Posterior vena cava (tissue), 2 donors: ENCODE measurements around the gene OPRL1. TPM values are rescaled to one million over a fixed set of nuclear protein-coding genes. Genes with fewer than 3 reads are reported as not detected.
A peak's percentile ranks its signal among the peaks of the same experiment; 100 is the strongest.
"Not testable (repeated sequence)": the region's sequence is repeated elsewhere in the genome, so short reads cannot be mapped to it uniquely, and the experiment has no call there.

Source experiments
- DNase-seq: peaks from one replicate; pipeline ENCODE4 v3.0.0-alpha.2; 2020; ENCODE audit warnings: low spot score
- intact Hi-C, 2 donors: fragments of 100-400 bp; cut with DNase I; formaldehyde crosslinking; loops; one replicate each; pipeline versions ENCODE4 v1.14.1 to v1.14.2; 2022 to 2023
- total RNA-seq, 2 donors: library from RNA; stranded (reverse); fragmentation: NEBNext Ultra II Directional; extraction: Animal tissue kit (Norgen Biotek cat#: 25700); gene quantifications; one replicate each; pipeline ENCODE4 v1.2.1, GENCODE V29; 2021
- donor health status: DM: yes; HTN: yes; CAD: no.
- donor health status: DM: yes; HTN: yes; CAD: no.

OPRL1 gene
- total RNA-seq, 2 donors from 2014 or later, result 0.76 to 1.4 TPM

GRCh38 chr20:64077876-64078551, 1.9 kb upstream of the OPRL1 start:
- DNase-seq, result no peak
- intact Hi-C loops, result no loop called here

- intact Hi-C loops, result no loop called here
Measured at GRCh38 chr20:64078934-64079272, 979 bp upstream of the OPRL1 start.

GRCh38 chr20:64079273-64080012, 439 bp upstream of the OPRL1 start, which contains the start of gene RGS19:
TSS of gene RGS19 (minus strand) at chr20:64079518. CDS start at chr20:64076886, 2,632 bp downstream.
- intact Hi-C loops, result no loop called here
- DNase-seq, result peak; percentile 95

More at GRCh38 chr20:64078934-64079272, 979 bp upstream of the OPRL1 start:
- no peak for DNase-seq

GRCh38 chr20:64080813-64081623, 1.1 kb downstream of the OPRL1 start:
- intact Hi-C loops, result no loop called here
- DNase-seq, result no peak

- intact Hi-C loops, result no loop called here
- DNase-seq, result no peak
Measured at GRCh38 chr20:64081624-64081964, 1.7 kb downstream of the OPRL1 start.

GRCh38 chr20:64082126-64082731, 2.3 kb downstream of the OPRL1 start:
- intact Hi-C loops, result no loop called here
- no peak for DNase-seq

GRCh38 chr20:64082820-64083377, 3.0 kb downstream of the OPRL1 start:
- no peak for DNase-seq
- intact Hi-C loops, result no loop called here

GRCh38 chr20:64083378-64083803, 3.5 kb downstream of the OPRL1 start:
- peak; percentile 91 for DNase-seq
- intact Hi-C loops, result no loop called here

GRCh38 chr20:64083804-64084684, 4.2 kb downstream of the OPRL1 start, which contains the start of gene LKAAEAR1:
TSS of gene LKAAEAR1 (minus strand) at chr20:64084398. CDS start at chr20:64084219, 179 bp downstream.
- DNase-seq, result no peak
- intact Hi-C loops, result no loop called here

- DNase-seq, result no peak
- intact Hi-C loops, result no loop called here
Measured at GRCh38 chr20:64084685-64085152, 4.8 kb downstream of the OPRL1 start.

GRCh38 chr20:64086801-64087200, 6.9 kb downstream of the OPRL1 start:
- intact Hi-C loops, result no loop called here
- no peak for DNase-seq

- intact Hi-C loops, DNase-seq: not testable (repeated sequence)
Measured at GRCh38 chr20:64087226-64087825, 7.4 kb downstream of the OPRL1 start.

GRCh38 chr20:64088586-64088985, 8.7 kb downstream of the OPRL1 start:
- intact Hi-C loops, DNase-seq: not testable (repeated sequence)

GRCh38 chr20:64090165-64090564, 10.3 kb downstream of the OPRL1 start:
- intact Hi-C loops, result no loop called here
- DNase-seq, result no peak

GRCh38 chr20:64091340-64091739, 11.5 kb downstream of the OPRL1 start:
- DNase-seq, result no peak
- intact Hi-C loops, result no loop called here

GRCh38 chr20:64091770-64092169, 11.9 kb downstream of the OPRL1 start:
- DNase-seq, result no peak
- intact Hi-C loops, result no loop called here

- DNase-seq, result no peak
- intact Hi-C loops, result no loop called here
Measured at GRCh38 chr20:64092258-64093012, 12.6 kb downstream of the OPRL1 start.
